Measurements from ENCODE around the gene WDR83.

Gene WDR83

GRCh38 chr19:12655546-12655945 lies 11.1 kb upstream of the WDR83 start:
- DNase-seq (ENCODE audit: low read depth): no peak

DNA sequence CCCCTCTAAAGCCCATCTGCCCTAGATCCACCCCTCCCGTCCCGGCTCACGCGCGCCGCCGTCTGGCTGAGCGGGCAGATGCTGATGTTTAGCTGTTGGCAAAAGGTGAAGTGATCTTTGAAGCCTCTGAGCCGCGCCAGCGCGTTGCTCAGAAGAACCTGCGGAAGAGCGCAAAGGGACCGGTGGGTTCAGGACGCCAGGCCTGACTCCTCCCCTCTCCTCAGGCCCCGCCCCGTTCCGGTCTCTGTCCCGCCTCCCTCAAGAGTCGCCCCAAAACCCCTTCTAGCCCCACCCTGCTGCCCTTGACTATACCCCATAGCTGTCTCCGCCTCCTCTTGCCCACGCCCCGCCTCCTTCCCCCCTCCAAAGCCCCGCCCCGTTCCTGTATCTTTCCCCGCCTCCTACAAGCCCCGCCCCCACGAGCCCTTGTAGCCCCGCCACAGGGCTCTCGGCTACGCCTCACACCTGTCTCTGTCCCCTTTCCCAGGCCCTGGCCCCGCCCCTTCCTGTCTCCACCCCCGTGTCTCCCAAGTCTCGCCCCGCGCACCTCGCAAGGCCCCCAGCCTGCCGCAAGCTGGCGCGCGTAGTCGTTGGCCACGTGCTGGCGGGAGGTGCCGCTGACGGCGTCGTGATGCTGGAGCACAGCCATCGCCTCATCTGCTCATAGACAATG lies 9.6 kb upstream of the WDR83 start:
- no peak for DNase-seq (ENCODE audit: low read depth)

- no peak for DNase-seq (ENCODE audit: low read depth)
Observed at GRCh38 chr19:12657966-12658365, 8.6 kb upstream of the WDR83 start.

DNA sequence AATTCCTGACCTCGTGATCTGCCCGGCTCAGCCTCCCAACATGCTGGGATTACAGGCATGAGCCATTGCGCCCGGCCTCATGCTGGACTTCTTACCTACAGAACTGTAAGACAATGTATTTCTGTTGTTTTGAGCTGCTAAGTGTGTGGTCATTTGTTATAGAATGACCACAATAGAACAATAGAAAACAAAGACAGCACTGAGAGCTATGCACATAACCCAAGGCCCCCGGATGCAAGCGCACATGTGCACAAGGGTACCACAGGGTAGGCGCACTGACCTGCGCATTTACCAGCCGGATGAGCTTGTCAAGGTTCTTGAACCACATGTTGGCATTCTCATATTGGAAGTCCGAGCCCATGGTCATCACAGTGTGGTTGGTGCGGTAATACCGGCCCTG lies 5.6 kb upstream of the WDR83 start:
- DNase-seq (ENCODE audit: low read depth): no peak

GRCh38 chr19:12664406-12665280 lies 2.0 kb upstream of the WDR83 start:
- no peak for DNase-seq (ENCODE audit: low read depth)

DNA sequence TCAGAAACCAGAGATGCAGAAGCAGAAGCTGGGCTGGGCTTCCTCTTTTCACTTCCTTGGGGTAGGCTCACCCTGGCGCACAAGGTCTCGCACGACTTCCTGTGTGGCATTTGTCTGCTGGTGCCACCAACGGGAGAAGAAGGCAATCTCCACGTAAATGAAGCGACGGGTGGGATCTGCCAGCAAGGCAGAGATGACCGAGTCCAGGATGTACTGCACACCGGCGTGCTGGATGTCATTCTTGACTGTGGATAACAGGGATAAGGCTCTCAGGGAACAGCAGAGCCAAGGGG lies 1.4 kb upstream of the WDR83 start:
- no peak for DNase-seq (ENCODE audit: low read depth)

GRCh38 chr19:12665671-12666264 lies 839 bp upstream of the WDR83 start:
- no peak for DNase-seq (ENCODE audit: low read depth)

- DNase-seq (ENCODE audit: low read depth): no peak
Observed at GRCh38 chr19:12667731-12668302, 1.2 kb downstream of the WDR83 start.

DNA sequence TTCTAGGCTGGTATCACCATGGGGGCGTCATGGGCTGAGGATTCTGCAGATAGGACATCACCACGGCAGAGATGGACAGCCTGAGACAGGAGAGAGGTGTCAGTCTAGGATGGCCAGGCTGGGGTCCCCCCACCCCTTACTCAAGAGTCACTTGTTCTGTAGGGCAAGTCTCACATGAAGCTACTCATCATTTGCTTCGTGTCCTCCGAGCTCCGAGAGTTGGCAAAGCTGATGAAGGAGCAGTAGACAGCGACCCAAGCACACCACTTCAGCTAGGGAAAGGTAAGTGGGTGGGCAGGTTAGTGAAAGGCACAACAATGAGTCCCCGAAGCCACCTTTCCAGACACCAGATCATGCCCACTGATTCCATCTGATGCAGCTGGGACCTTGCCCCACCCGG lies 1.7 kb downstream of the WDR83 start:
- DNase-seq (ENCODE audit: low read depth): no peak

- DNase-seq (ENCODE audit: low read depth): peak; percentile 66
Observed at GRCh38 chr19:12668932-12669269, 2.3 kb downstream of the WDR83 start.

DNA sequence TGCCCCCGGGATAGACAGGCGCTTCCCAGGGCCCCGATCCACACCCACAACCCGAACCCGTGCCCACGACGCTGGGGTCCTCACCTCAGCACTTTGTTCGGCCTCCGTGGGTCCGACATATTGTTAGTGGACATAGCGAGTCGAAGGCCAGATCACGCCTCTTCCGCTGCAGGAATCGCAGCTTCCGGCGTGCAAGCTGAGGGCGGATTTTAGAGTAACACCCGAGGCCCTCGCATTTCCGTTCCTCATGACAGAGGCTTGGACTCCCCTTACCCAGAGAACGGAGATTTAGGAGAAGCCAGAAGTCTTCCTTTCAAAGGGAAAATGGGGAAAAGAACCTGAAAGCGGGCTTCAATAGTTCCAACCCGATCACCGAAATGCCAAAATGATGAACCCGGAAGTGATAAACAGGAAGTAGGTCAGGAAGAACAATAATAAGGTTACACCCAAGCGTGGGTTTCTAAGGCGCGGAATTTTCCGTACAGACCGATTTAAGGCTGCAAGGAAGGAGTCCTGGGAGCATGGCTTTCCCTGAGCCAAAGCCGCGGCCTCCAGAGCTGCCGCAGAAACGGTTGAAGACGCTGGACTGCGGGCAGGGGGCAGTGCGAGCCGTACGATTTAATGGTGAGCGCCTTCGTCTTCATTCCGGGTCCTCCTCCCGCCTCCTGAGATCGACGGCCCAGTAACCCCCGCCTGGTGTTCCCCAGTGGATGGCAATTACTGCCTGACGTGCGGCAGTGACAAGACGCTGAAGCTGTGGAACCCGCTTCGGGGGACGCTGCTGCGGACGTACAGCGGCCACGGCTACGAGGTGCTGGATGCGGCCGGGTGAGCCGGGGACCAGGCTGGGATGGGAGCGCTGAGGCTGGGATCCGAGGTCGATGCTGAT lies 2.9 kb downstream of the WDR83 start:
- DNase-seq (ENCODE audit: low read depth): peak; percentile 83

GRCh38 chr19:12670159-12670928 lies 3.7 kb downstream of the WDR83 start:
- DNase-seq (ENCODE audit: low read depth): no peak

DNA sequence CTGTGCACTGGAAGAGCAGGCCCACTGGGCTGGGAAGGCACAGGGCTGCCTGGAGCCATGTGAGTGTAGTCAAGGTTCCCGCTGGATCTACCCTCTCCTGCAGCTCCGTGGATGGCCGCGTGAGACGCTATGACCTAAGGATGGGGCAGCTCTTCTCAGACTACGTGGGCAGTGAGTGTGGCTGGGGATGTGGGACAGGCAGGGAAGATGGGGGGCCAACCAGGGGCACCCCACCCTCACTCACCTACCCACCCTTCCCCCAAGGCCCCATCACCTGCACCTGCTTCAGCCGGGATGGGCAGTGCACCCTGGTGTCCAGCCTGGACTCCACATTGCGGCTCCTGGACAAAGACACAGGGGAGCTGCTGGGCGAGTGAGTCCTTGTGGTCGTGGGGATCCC lies 6.1 kb downstream of the WDR83 start:
- no peak for DNase-seq (ENCODE audit: low read depth)

- DNase-seq (ENCODE audit: low read depth): no peak
Observed at GRCh38 chr19:12675399-12675798, 8.8 kb downstream of the WDR83 start.

DNA sequence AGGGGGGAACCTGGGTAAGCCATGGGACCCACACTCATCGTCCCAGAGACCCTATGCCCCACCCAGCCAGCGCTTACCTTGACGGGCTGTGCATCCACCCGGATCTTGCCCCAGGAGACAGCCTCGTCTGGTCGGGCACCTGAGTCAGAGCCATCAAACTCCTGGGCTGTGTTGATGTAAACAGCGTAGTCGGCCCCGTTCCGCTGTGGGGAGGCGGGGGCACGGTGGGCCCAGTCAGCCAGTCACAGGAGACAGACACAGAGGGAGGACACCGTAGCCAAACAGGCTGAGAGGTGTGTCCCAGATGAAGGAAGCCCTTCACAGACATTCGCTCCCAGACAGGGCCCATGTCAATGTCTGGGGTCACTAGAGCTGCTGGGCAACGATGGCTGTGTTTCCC lies 9.3 kb downstream of the WDR83 start:
- DNase-seq (ENCODE audit: low read depth): no peak

- peak; percentile 55 for DNase-seq (ENCODE audit: low read depth)
Observed at GRCh38 chr19:12676384-12676792, 9.8 kb downstream of the WDR83 start.

DNA sequence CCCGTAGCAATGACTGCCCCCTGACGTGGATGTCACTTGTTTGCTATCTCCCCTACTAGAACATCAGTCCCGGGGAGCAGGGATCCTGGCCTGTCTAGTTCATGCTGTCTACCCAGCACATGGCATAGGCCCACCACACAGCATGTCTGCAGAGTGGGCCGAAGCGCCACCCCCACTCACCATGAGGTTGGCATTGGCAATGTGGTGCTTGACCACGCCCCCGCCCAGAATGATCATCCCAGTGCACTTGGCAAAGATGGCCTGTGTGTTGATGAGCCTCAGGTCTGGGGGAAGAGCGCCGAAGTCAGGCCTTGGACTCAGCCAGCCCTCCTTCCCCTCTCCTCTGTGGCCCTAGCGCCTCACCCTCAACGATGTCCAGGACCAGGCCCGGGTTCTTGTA lies 10.3 kb downstream of the WDR83 start:
- no peak for DNase-seq (ENCODE audit: low read depth)

GRCh38 chr19:12678039-12678438 lies 11.4 kb downstream of the WDR83 start:
- DNase-seq (ENCODE audit: low read depth): peak; percentile 31

GRCh38 chr19:12680034-12680433 lies 13.4 kb downstream of the WDR83 start:
- no peak for DNase-seq (ENCODE audit: low read depth)

DNA sequence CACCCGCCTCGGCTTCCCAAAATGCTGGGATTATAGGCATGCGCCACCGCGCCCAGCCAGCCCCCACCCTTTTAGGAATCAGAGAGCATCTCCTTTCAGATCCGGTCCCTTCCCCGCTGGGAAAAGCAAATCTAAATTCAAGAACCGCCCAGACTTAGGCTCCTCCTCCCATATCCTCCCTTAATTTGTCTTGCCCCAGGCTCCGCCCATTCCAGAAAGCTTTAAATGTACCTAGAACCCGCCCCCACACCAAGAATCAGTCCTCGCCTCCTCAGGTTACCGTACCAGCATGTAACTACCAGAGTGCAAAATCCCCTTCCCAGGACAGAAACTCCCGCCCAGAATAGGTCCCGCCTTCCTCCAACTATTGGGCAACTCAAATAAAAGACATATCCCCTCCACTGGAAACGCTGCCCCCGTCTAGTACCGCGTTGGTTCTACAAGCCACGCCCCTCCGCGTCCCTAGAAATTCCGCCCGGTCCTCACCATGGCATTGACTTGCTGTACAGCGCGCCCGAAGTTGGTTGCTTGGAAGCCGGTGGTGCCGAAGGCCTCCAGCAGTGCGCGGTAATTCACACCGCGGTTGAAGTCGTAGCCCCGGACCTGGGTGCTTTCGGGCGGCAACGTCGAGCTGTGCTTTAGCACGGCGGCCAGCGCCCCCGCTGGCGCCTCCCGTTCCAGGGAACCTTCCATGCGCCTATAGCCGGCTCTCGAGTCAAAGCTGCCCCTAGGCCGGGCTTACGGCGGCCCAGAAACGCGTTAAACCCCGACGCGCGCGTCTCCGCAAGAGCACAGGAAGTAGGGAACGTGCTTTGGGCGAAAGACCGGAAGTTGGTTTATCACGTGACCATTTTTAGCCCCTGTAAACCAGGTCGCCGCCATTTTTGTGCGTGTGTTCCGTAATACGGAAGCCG lies 14.7 kb downstream of the WDR83 start, which contains the start of gene DHPS:
Gene DHPS (minus strand): TSS at position 807 of the 914 bp plus-strand sequence. CDS start 114 bp downstream, at position 693.
- DNase-seq (ENCODE audit: low read depth): peak; percentile 97

All from fibroblast of gingiva (primary cell).